HG03095 (cell line): Measurements from ENCODE around the gene CACNA1C.
A peak's percentile ranks its signal among the peaks of the same experiment; 100 is the strongest.

Experiments
- ATAC-seq: cut with Tn5 transposase; IDR thresholded peaks from one replicate; pipeline ENCODE4 v1.9.1; 2021; ENCODE audit warnings: moderate library complexity; ENCODE audit not compliant: unreplicated experiment

CACNA1C gene

GRCh38 chr12:2052826-2053678 lies at the start of gene CACNA1C:
Gene CACNA1C (plus strand): TSS chr12:2052987. CDS start chr12:2053563, 576 bp downstream.
- no peak for ATAC-seq

- ATAC-seq = no peak
These were observed 49.1 kb upstream of the CACNA1C start for GRCh38 chr12:2003676-2004112.

- peak; percentile 99 for ATAC-seq
These were observed 48.5 kb upstream of the CACNA1C start, which contains the start of gene DCP1B for GRCh38 chr12:2004113-2004929. Gene DCP1B (minus strand): TSS chr12:2004457. CDS start chr12:2004431, 26 bp downstream.

GRCh38 chr12:2008677-2009076 lies 44.1 kb upstream of the CACNA1C start:
- no peak for ATAC-seq

- no peak for ATAC-seq
These were observed 43.2 kb upstream of the CACNA1C start for GRCh38 chr12:2009623-2010022.

GRCh38 chr12:2011643-2012607 lies 40.9 kb upstream of the CACNA1C start:
- no peak for ATAC-seq

- no peak for ATAC-seq
These were observed 39.7 kb upstream of the CACNA1C start for GRCh38 chr12:2013086-2013485.

GRCh38 chr12:2013527-2014223 lies 39.1 kb upstream of the CACNA1C start:
- ATAC-seq = no peak

- ATAC-seq = no peak
These were observed 38.6 kb upstream of the CACNA1C start for GRCh38 chr12:2014231-2014630.

- ATAC-seq = no peak
These were observed 35.8 kb upstream of the CACNA1C start for GRCh38 chr12:2016862-2017545.

- no peak for ATAC-seq
These were observed 35.0 kb upstream of the CACNA1C start for GRCh38 chr12:2017546-2018337.

GRCh38 chr12:2018391-2018790 lies 34.4 kb upstream of the CACNA1C start:
- no peak for ATAC-seq

GRCh38 chr12:2019126-2019525 lies 33.7 kb upstream of the CACNA1C start:
- ATAC-seq = no peak

- no peak for ATAC-seq
These were observed 32.3 kb upstream of the CACNA1C start for GRCh38 chr12:2020511-2020910.

GRCh38 chr12:2023365-2023764 lies 29.4 kb upstream of the CACNA1C start:
- no peak for ATAC-seq

- no peak for ATAC-seq
These were observed 25.4 kb upstream of the CACNA1C start for GRCh38 chr12:2027351-2027750.

GRCh38 chr12:2029851-2030250 lies 22.9 kb upstream of the CACNA1C start:
- ATAC-seq = no peak

GRCh38 chr12:2032506-2032905 lies 20.3 kb upstream of the CACNA1C start:
- no peak for ATAC-seq
